ENCODE data around the gene SLC25A53.
A peak's percentile ranks its signal among the peaks of the same experiment; 100 is the strongest.
"Not testable (repeated sequence)": the region's sequence is repeated elsewhere in the genome, so short reads cannot be mapped to it uniquely, and the experiment has no call there.

Gene SLC25A53

GRCh38 chrX:104134583-104135261, 22.1 kb downstream of the SLC25A53 start:
- no peak for DNase-seq (ENCODE audit: low read depth in 2 of 2)

GRCh38 chrX:104130808-104131207, 26.0 kb downstream of the SLC25A53 start:
- no peak for DNase-seq (ENCODE audit: low read depth in 2 of 2)

GRCh38 chrX:104126856-104127255, 30.0 kb downstream of the SLC25A53 start:
- no peak for DNase-seq (ENCODE audit: low read depth in 2 of 2)

- DNase-seq (ENCODE audit: low read depth in 2 of 2): no peak
These were observed 34.0 kb downstream of the SLC25A53 start for GRCh38 chrX:104122829-104123228.

- no peak for DNase-seq (ENCODE audit: low read depth in 2 of 2)
These were observed 38.0 kb downstream of the SLC25A53 start for GRCh38 chrX:104118765-104119164.

- no peak for DNase-seq (ENCODE audit: low read depth in 2 of 2)
These were observed 39.0 kb downstream of the SLC25A53 start for GRCh38 chrX:104117759-104118158.

GRCh38 chrX:104113222-104113965, 43.4 kb downstream of the SLC25A53 start:
- peak in 1 of 2 donors; percentile 20 for DNase-seq (ENCODE audit: low read depth in 2 of 2)

- peak in 1 of 2 donors; percentile 5 for DNase-seq (ENCODE audit: low read depth in 2 of 2)
These were observed 44.4 kb downstream of the SLC25A53 start, which contains the start of gene ZCCHC18 for GRCh38 chrX:104112326-104112951. Gene ZCCHC18 (plus strand): TSS chrX:104112523. CDS start chrX:104114112, 1,589 bp downstream.

- DNase-seq (ENCODE audit: low read depth in 2 of 2): not testable (repeated sequence)
These were observed 46.1 kb downstream of the SLC25A53 start for GRCh38 chrX:104110491-104111240.

GRCh38 chrX:104108955-104109354, 47.9 kb downstream of the SLC25A53 start:
- no peak for DNase-seq (ENCODE audit: low read depth in 2 of 2)

GRCh38 chrX:104105330-104106262, 51.2 kb downstream of the SLC25A53 start:
- no peak for DNase-seq (ENCODE audit: low read depth in 2 of 2)

GRCh38 chrX:104104676-104105075, 52.1 kb downstream of the SLC25A53 start:
- no peak for DNase-seq (ENCODE audit: low read depth in 2 of 2)

- no peak for DNase-seq (ENCODE audit: low read depth in 2 of 2)
These were observed 57.9 kb downstream of the SLC25A53 start for GRCh38 chrX:104098919-104099318.

- peak; percentile 14 to 31 for DNase-seq (ENCODE audit: low read depth in 2 of 2)
These were observed 58.5 kb downstream of the SLC25A53 start for GRCh38 chrX:104098151-104098808.

GRCh38 chrX:104085919-104086318, 70.9 kb downstream of the SLC25A53 start:
- DNase-seq (ENCODE audit: low read depth in 2 of 2): no peak

- no peak for DNase-seq (ENCODE audit: low read depth in 2 of 2)
These were observed 71.3 kb downstream of the SLC25A53 start for GRCh38 chrX:104085477-104085876.

GRCh38 chrX:104084534-104085277, 72.1 kb downstream of the SLC25A53 start:
- no peak for DNase-seq (ENCODE audit: low read depth in 2 of 2)

GRCh38 chrX:104084063-104084462, 72.7 kb downstream of the SLC25A53 start:
- DNase-seq (ENCODE audit: low read depth in 2 of 2): no peak

- not testable (repeated sequence) for DNase-seq (ENCODE audit: low read depth in 2 of 2)
These were observed 79.0 kb downstream of the SLC25A53 start for GRCh38 chrX:104077854-104078253.

Measured in activated CD4-positive, alpha-beta T cell treated with anti-CD3 and anti-CD28 coated beads for 24 hours (primary cell).